HCT116 (cell line): ENCODE results near the gene DISP2. TPM values are rescaled to one million over a fixed set of nuclear protein-coding genes. Genes with fewer than 3 reads are reported as not detected.

ENCODE experiments used
- ATAC-seq: fragments of 200-7000 bp; cut with Tn5 transposase; 2 replicates; pipeline ENCODE4 v1.9.1; 2020; ENCODE audit warnings: mild to moderate bottlenecking, moderate library complexity
- BruUV-seq: library from RNA; stranded (reverse); fragments of 400-500 nt; replicated peaks from 2 replicates; lab custom pipeline; 2021; lab: Mats Ljungman, UMichigan
- CTCF ChIA-PET: fragments of 300-600 bp; sonication (Branson Sonifier 250); formaldehyde crosslinking; loops from one replicate; lab custom pipeline; 2021; ENCODE audit warnings: antibody characterized with exemption; lab: Charles Lee
- POLR2A ChIA-PET: fragments of 300-600, 350-600 bp; sonication (Branson Sonifier 250); formaldehyde crosslinking; loops from one replicate; lab custom pipeline; 2021; ENCODE audit warnings: antibody characterized with exemption; lab: Charles Lee
- RAD21 ChIA-PET, 2 experiments: fragments of 300-600 bp; sonication (Branson Sonifier 250); formaldehyde crosslinking; loops; one replicate each; lab custom pipeline; 2023; ENCODE audit warnings: low total read pairs in 2 of 2; ENCODE audit not compliant: uncharacterized antibody in 2 of 2, unreplicated experiment in 2 of 2, low non-redundant PET in 1 of 2; lab: Charles Lee
- DNase-seq: peaks from one replicate; pipeline ENCODE4 v3.0.0-alpha.2; 2010; ENCODE audit warnings: low read depth, low spot score
- H2AFZ ChIP-seq: fragments of 200-600 bp; shearing (Covaris generic), sonication (generic); 2 replicates; pipeline ENCODE4 v1.6.1; 2017; ENCODE audit warnings: low read depth, mixed run types, mixed read lengths, antibody characterized with exemption, low read length; ENCODE audit not compliant: poor library complexity, severe bottlenecking
- H3K27ac ChIP-seq: 2 replicates; pipeline ENCODE4 v1.5.1; 2012; ENCODE audit warnings: low read depth, low read length
- H3K27me3 ChIP-seq: fragments of 200-600 bp; sonication (generic); 2 replicates; pipeline ENCODE4 v1.6.1; 2016; ENCODE audit warnings: mixed run types, low read length, mixed read lengths; ENCODE audit not compliant: insufficient read depth
- H3K36me3 ChIP-seq, 2 experiments: fragments of 200-500 bp in 1 of 2; fragments of 200-600 bp in 1 of 2; sonication (Bioruptor generic) in 1 of 2; sonication (generic) in 1 of 2; 2 replicates each; pipeline versions ENCODE4 v1.5.1 to v1.6.1; 2014 to 2016; ENCODE audit warnings: low read length in 2 of 2, inconsistent platforms in 1 of 2, mixed read lengths in 1 of 2, mixed run types in 1 of 2; ENCODE audit not compliant: insufficient read depth in 2 of 2, control insufficient read depth in 1 of 2
- H3K4me1 ChIP-seq, 2 experiments: fragments of 200-600 bp in 1 of 2; sonication (generic) in 1 of 2; 2 replicates each; pipeline versions ENCODE4 v1.5.1 to v1.6.1; 2012 to 2017; ENCODE audit warnings: low read length in 2 of 2, inconsistent platforms in 1 of 2, mild to moderate bottlenecking in 1 of 2, mixed read lengths in 1 of 2, mixed run types in 1 of 2, moderate library complexity in 1 of 2; ENCODE audit not compliant: insufficient read depth in 2 of 2, control insufficient read depth in 1 of 2
- H3K4me2 ChIP-seq: fragments of 200-600 bp; sonication (generic); 2 replicates; pipeline ENCODE4 v1.6.1; 2017; ENCODE audit warnings: mixed run types, low read length, mixed read lengths
- H3K4me3 ChIP-seq, 2 experiments: fragments of 200-600 bp in 1 of 2; sonication (generic) in 1 of 2; replicated peaks in 1 of 2; 2 replicates each; pipeline ENCODE4 v1.5.1; 2011 to 2016; ENCODE audit warnings: low read length in 2 of 2, control low read depth in 1 of 2, low read depth in 1 of 2, mild to moderate bottlenecking in 1 of 2, mixed read lengths in 1 of 2, mixed run types in 1 of 2
- H3K79me2 ChIP-seq: fragments of 200-600 bp; sonication (generic); 2 replicates; pipeline ENCODE4 v1.6.1; 2017; ENCODE audit warnings: mild to moderate bottlenecking, mixed run types, low read length, moderate library complexity, mixed read lengths; ENCODE audit not compliant: insufficient read depth
- H3K9ac ChIP-seq: fragments of 200-600 bp; sonication (generic); 2 replicates; pipeline ENCODE4 v1.6.1; 2016; ENCODE audit warnings: low read length, mixed read lengths
- H3K9me2 ChIP-seq: fragments of 200-600 bp; sonication (generic), shearing (Covaris generic); 2 replicates; pipeline ENCODE4 v1.6.1; 2017; ENCODE audit warnings: mixed run types, mild to moderate bottlenecking, moderate library complexity; ENCODE audit not compliant: insufficient read depth
- H3K9me3 ChIP-seq, 2 experiments: fragments of 200-500 bp in 1 of 2; fragments of 200-600 bp in 1 of 2; sonication (Bioruptor generic) in 1 of 2; sonication (generic) in 1 of 2; 2 replicates each; pipeline ENCODE4 v1.6.1; 2014 to 2017; ENCODE audit warnings: low read length in 2 of 2, mixed read lengths in 2 of 2, inconsistent platforms in 1 of 2, low read depth in 1 of 2, mild to moderate bottlenecking in 1 of 2, mixed run types in 1 of 2, moderate library complexity in 1 of 2; ENCODE audit not compliant: control insufficient read depth in 1 of 2, insufficient read depth in 1 of 2
- H4K20me1 ChIP-seq: fragments of 200-600 bp; sonication (generic), shearing (Covaris generic); 2 replicates; pipeline ENCODE4 v1.6.1; 2017; ENCODE audit warnings: mixed run types, mild to moderate bottlenecking, moderate library complexity; ENCODE audit not compliant: insufficient read depth
- CBX3 ChIP-seq: IDR thresholded peaks from 2 replicates; pipeline ENCODE4 v1.6.1; 2012; ENCODE audit warnings: low read depth
- CEBPB ChIP-seq: IDR thresholded peaks from 2 replicates; pipeline ENCODE4 v1.6.1; 2012; ENCODE audit warnings: low read depth
- EGR1 ChIP-seq: IDR thresholded peaks from 2 replicates; pipeline ENCODE4 v1.6.1; 2012; ENCODE audit warnings: low read depth
- ELF1 ChIP-seq: IDR thresholded peaks from 2 replicates; pipeline ENCODE4 v1.6.1; 2012; ENCODE audit warnings: low read depth, borderline replicate concordance
- EZH2 ChIP-seq: fragments of 200-600 bp; sonication (generic); IDR thresholded peaks from 2 replicates; pipeline ENCODE4 v1.6.1; 2017; ENCODE audit warnings: antibody characterized with exemption, mixed run types
- EZH2phosphoT487 ChIP-seq: fragments of 200-600 bp; IDR thresholded peaks from 2 replicates; pipeline ENCODE4 v1.6.1; 2018; ENCODE audit warnings: antibody characterized with exemption, borderline replicate concordance
- FOSL1 ChIP-seq: IDR thresholded peaks from 2 replicates; pipeline ENCODE4 v1.6.1; 2012; ENCODE audit warnings: low read depth
- JUND ChIP-seq: IDR thresholded peaks from 2 replicates; pipeline ENCODE4 v1.6.1; 2012
- POLR2A ChIP-seq: IDR thresholded peaks from 2 replicates; pipeline ENCODE4 v1.7.0; 2011; ENCODE audit warnings: borderline replicate concordance; ENCODE audit not compliant: insufficient read depth, insufficient read length; ENCODE audit errors: extremely low read depth
- POLR2AphosphoS5 ChIP-seq: IDR thresholded peaks from 2 replicates; pipeline ENCODE4 v1.6.1; 2011; ENCODE audit warnings: mild to moderate bottlenecking, low read depth, low read length, moderate library complexity
- RAD21 ChIP-seq: IDR thresholded peaks from 2 replicates; pipeline ENCODE4 v1.6.1; 2012; ENCODE audit warnings: low read depth, mild to moderate bottlenecking
- SP1 ChIP-seq: IDR thresholded peaks from 2 replicates; pipeline ENCODE4 v1.6.1; 2012; ENCODE audit warnings: low read depth
- SRF ChIP-seq: IDR thresholded peaks from 2 replicates; pipeline ENCODE4 v1.6.1; 2012; ENCODE audit warnings: low read depth
- TCF7L2 ChIP-seq: IDR thresholded peaks from 2 replicates; pipeline ENCODE4 v1.7.0; 2011; ENCODE audit warnings: borderline replicate concordance, inconsistent platforms; ENCODE audit not compliant: insufficient read depth, insufficient read length; ENCODE audit errors: extremely low read depth
- YY1 ChIP-seq: IDR thresholded peaks from 2 replicates; pipeline ENCODE4 v1.6.1; 2011; ENCODE audit warnings: low read length, low read depth, moderate library complexity, mild to moderate bottlenecking; ENCODE audit not compliant: insufficient replicate concordance; ENCODE audit errors: extremely low read depth
- intact Hi-C: fragments of 100-400 bp; cut with micrococcal nuclease; formaldehyde crosslinking; loops from 2 replicates; pipeline ENCODE4 v1.10.0; 2022
- total RNA-seq: library from RNA; stranded (reverse); gene quantifications from one replicate; pipeline ENCODE4 v1.2.1, GENCODE V29; 2021; ENCODE audit not compliant: unreplicated experiment
- TF ChIP-seq, protein P1 (sequence below), 3 experiments: fragments of 200-600 bp in 1 of 3; sonication (generic) in 1 of 3; IDR thresholded peaks in 2 of 3; conservative IDR thresholded peaks in 1 of 3; 2 replicates each; pipeline ENCODE4 v1.5.1; 2012 to 2017; ENCODE audit warnings: low read depth in 2 of 3, low read length in 2 of 3, antibody characterized with exemption in 1 of 3, borderline replicate concordance in 1 of 3, control low read depth in 1 of 3, mild to moderate bottlenecking in 1 of 3, mixed read lengths in 1 of 3, mixed run types in 1 of 3, moderate library complexity in 1 of 3; ENCODE audit not compliant: insufficient read depth in 1 of 3
- TF ChIP-seq, protein P2 (sequence below): IDR thresholded peaks from 2 replicates; pipeline ENCODE4 v1.6.1; 2012; ENCODE audit warnings: low read depth

The DISP2 gene
- total RNA-seq, 1 experiment from 2014 or later, result 3.3 TPM

DNA sequence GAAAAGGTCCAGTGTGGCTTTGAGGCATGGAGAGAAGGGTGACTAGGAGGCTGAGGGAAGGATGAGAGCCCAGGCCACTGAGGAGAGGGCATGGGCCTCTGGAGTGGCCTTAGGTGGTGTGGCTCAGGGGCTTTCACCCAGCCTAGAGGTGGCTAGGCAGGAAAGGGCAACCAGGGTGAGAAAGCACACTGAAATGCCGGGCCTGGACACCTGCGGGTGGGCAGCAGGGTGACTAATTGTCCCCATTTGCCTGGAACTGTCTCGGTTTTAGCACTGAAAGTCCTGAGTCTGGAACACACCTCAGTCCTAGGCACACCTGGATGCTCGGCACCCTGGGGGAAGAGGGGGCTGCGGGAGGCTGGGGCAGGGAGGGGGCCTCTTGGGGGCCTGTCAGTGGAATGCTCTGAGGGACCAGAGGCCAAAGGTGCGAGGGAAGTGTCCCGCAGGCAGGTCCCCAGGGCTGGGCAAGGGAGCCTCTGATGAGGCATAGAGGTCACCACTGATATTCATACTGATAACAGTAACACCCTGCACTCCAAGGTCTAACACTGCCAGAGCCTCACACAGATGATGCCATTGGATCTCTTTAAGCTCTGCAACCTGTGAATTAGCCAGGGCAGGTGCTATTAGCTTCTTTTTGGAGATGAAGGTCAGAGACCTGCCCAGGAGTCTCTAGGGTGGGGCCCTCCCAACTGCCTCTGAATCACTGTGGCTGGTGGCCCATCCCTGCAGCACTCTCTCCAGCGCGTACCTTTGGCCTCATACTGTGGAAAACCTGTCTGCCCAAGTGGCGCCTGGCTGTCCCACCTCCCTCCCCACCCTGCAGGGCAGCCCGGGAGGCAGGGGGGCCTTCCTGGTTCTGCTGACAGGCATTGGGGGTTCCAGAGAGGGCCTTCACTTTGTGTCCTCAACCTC is 10.2 kb upstream of the DISP2 start:
- Histone ChIP-seq H3K4me3 (no peak overlapping the region), H3K4me1 (peaks cover 0 to 43% of the 10 kb centered on the region in 2 experiments; a peak in 2 of 4 replicates), H3K9me2 (no peaks in the 10 kb centered on the region), H3K9me3 (no peaks in the 10 kb centered on the region), H2AFZ (no peak overlapping the region), H3K79me2 (no peaks in the 10 kb centered on the region), H4K20me1 (no peaks in the 10 kb centered on the region), H3K27ac (no peak overlapping the region), H3K4me2 (no peak overlapping the region), H3K9ac (no peak overlapping the region)
- DNase-seq (no peak), ATAC-seq (peak; percentile 27; the same call in 1 of the 2 replicates)
- ChIA-PET POLR2A (no interaction called here), CTCF (no interaction called here)
- intact Hi-C loops, result loop anchor here (10.0 kb wide), 1 partner anchor 157 kb away; no protein-coding TSS in a partner anchor
- TF ChIP-seq CBX3 (no peak), POLR2A (no peak), EZH2 (no peak), TCF7L2 (no peak), ELF1 (no peak), RAD21 (no peak), FOSL1 (no peak), CEBPB (no peak), SP1 (no peak), YY1 (no peak), EGR1 (no peak), POLR2AphosphoS5 (no peak), SRF (no peak), EZH2phosphoT487 (no peak), JUND (no peak)
- TF ChIP-seq, protein P1, sequence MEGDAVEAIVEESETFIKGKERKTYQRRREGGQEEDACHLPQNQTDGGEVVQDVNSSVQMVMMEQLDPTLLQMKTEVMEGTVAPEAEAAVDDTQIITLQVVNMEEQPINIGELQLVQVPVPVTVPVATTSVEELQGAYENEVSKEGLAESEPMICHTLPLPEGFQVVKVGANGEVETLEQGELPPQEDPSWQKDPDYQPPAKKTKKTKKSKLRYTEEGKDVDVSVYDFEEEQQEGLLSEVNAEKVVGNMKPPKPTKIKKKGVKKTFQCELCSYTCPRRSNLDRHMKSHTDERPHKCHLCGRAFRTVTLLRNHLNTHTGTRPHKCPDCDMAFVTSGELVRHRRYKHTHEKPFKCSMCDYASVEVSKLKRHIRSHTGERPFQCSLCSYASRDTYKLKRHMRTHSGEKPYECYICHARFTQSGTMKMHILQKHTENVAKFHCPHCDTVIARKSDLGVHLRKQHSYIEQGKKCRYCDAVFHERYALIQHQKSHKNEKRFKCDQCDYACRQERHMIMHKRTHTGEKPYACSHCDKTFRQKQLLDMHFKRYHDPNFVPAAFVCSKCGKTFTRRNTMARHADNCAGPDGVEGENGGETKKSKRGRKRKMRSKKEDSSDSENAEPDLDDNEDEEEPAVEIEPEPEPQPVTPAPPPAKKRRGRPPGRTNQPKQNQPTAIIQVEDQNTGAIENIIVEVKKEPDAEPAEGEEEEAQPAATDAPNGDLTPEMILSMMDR (IDR thresholded peaks at IDR 0.05 in 2 of 3, conservative IDR thresholded peaks at IDR 0.05 in 1 of 3; ENCODE audit: borderline replicate concordance in 1 of 3, insufficient read depth in 1 of 3, low read depth in 2 of 3, low read length in 2 of 3), result no peak
- TF ChIP-seq, protein P2, sequence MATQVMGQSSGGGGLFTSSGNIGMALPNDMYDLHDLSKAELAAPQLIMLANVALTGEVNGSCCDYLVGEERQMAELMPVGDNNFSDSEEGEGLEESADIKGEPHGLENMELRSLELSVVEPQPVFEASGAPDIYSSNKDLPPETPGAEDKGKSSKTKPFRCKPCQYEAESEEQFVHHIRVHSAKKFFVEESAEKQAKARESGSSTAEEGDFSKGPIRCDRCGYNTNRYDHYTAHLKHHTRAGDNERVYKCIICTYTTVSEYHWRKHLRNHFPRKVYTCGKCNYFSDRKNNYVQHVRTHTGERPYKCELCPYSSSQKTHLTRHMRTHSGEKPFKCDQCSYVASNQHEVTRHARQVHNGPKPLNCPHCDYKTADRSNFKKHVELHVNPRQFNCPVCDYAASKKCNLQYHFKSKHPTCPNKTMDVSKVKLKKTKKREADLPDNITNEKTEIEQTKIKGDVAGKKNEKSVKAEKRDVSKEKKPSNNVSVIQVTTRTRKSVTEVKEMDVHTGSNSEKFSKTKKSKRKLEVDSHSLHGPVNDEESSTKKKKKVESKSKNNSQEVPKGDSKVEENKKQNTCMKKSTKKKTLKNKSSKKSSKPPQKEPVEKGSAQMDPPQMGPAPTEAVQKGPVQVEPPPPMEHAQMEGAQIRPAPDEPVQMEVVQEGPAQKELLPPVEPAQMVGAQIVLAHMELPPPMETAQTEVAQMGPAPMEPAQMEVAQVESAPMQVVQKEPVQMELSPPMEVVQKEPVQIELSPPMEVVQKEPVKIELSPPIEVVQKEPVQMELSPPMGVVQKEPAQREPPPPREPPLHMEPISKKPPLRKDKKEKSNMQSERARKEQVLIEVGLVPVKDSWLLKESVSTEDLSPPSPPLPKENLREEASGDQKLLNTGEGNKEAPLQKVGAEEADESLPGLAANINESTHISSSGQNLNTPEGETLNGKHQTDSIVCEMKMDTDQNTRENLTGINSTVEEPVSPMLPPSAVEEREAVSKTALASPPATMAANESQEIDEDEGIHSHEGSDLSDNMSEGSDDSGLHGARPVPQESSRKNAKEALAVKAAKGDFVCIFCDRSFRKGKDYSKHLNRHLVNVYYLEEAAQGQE, result no peak
- TF ChIP-seq, all 23 proteins: peak for 0
- Histone ChIP-seq H3K27me3 (no peaks in the 10 kb centered on the region), H3K36me3 (no peaks in the 10 kb centered on the region)
- BruUV-seq, result no TSS peak
- RAD21 ChIA-PET, result no interaction called here
